HG03460 (cell line): ENCODE measurements around the gene PSAT1.

Experiments used
- ATAC-seq: cut with Tn5 transposase; IDR thresholded peaks from one replicate; pipeline ENCODE4 v1.9.1; 2021; ENCODE audit not compliant: unreplicated experiment

Gene PSAT1

GRCh38 chr9:78365748-78366697, 69.1 kb downstream of the PSAT1 start:
- no peak for ATAC-seq

DNA sequence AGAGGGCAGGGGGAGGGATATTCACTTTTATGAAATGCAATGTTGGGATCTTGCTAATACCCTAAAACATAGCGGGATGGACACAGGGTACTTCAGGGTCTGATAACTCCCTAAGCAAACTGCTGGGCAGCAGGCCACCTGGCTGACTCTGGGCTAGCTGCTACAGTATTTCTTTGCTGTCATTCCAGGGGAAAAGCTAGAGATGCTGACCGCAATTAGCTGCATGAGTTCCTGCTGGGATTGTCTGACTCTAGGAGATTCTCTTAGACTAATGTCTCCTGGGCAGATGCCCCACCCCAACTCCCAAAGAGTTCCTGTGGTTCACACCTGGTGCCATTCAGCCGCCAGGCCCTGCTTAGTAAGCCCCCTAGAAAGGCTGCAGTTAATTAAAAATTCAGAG, 69.9 kb downstream of the PSAT1 start:
- ATAC-seq: no peak

GRCh38 chr9:78368236-78368635, 71.3 kb downstream of the PSAT1 start:
- no peak for ATAC-seq

DNA sequence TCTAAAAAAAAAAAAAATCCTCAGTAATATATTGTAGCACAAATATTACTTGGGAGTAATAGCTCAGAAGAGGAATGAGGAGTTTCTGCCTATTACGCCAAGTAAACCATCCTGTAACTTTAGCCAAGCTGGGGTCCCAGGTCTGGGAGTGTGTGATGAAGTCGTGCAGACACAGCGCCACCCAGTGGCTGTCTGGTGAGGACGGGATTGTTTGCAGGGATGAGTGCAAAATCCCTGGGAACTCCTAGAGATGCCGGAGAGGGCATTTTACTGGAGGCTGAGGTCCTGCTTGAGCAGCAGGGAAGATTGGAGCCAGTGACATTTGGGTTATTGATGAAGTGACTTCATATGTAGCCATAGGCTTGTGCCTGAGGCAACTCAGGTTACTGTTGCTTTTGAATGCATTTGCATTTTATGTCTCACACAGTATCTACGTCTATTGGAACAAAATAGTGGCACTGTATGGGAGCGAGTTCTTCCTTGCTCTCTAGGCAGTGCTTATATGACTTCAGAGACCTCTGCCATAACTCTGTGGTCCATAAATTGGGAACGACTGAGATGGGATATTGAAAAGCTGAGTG, 72.8 kb downstream of the PSAT1 start:
- ATAC-seq: no peak

DNA sequence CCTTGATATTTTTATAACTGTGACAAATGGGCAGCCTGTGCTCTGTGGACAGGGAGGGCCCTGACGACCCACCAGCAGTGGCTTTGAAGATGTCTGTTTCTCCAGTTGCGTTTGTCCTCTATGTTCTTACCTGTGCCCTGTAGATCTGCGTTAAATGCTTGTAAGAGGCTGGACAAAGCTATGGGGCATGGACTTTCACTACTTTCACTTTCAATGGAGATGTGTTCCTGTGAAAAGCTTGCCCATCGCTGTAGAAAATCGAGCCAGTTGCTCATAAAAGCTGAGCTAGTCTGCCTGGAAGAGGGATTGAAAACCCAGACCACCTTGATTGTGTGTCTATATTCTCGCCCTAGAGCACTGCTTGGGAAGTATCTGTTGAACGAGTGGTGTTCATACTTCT, 74.1 kb downstream of the PSAT1 start:
- no peak for ATAC-seq

DNA sequence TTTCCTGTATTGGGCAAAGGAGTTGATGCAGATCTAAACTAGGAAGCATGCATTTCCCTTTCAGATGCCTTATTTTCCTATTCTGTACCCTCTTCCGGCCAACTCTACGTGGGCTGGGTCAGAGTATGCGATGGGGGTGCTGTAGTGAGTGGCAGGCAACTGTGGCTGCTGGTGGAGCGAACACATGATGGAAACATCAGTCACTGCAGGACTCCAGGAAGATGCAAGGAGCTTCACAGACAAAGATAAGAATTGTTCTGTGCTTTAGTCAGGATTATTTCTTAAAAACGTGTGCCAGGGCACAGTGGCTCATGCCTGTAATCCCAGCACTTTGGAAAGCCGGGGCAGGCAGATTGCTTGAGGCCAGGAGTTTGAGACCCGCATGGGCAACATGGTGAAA, 75.1 kb downstream of the PSAT1 start:
- ATAC-seq: no peak
